Progenitor cell of endocrine pancreas (in vitro differentiated cells): ENCODE data around the gene NMB. TPM values are rescaled to one million over a fixed set of nuclear protein-coding genes. Genes with fewer than 3 reads are reported as not detected.
A peak's percentile ranks its signal among the peaks of the same experiment; 100 is the strongest.

Experiments
- DNase-seq: peaks from one replicate; pipeline ENCODE4 v3.0.0; 2021; ENCODE audit warnings: low spot score; ENCODE audit not compliant: unreplicated experiment
- H3K27ac Mint-ChIP-seq: 2 replicates; pipeline ENCODE4 v1.8.0; 2021; ENCODE audit warnings: mild to moderate bottlenecking, moderate library complexity, mixed read lengths
- H3K27me3 Mint-ChIP-seq: 2 replicates; pipeline ENCODE4 v1.8.0; 2021; ENCODE audit warnings: mixed read lengths
- H3K36me3 Mint-ChIP-seq: 2 replicates; pipeline ENCODE4 v1.8.0; 2022; ENCODE audit warnings: mixed read lengths; ENCODE audit not compliant: insufficient read depth
- H3K4me1 Mint-ChIP-seq: 2 replicates; pipeline ENCODE4 v1.8.0; 2021; ENCODE audit warnings: low read depth, mixed read lengths
- H3K4me3 Mint-ChIP-seq: 2 replicates; pipeline ENCODE4 v1.8.0; 2021; ENCODE audit warnings: low read depth, mild to moderate bottlenecking, moderate library complexity, mixed read lengths
- H3K9me3 Mint-ChIP-seq: 2 replicates; pipeline ENCODE4 v1.8.0; 2021; ENCODE audit warnings: low read depth, mixed read lengths
- CTCF ChIP-seq: fragments of 200-600 bp; sonication (generic); IDR thresholded peaks from one replicate; pipeline ENCODE4 v1.5.0; 2021; ENCODE audit warnings: antibody characterized with exemption, mild to moderate bottlenecking; ENCODE audit not compliant: unreplicated experiment
- total RNA-seq: library from RNA; stranded (reverse); gene quantifications from 2 replicates; pipeline ENCODE4 v1.2.1, GENCODE V29; 2021

The NMB gene
- total RNA-seq, 1 donor from 2014 or later = 6.1 TPM

- Mint-ChIP-seq H3K9me3 (peaks cover 27% of the 10 kb centered on the region), H3K27ac (peak overlapping the region; percentile 87), H3K27me3 (no peaks in the 10 kb centered on the region), H3K36me3 (peaks cover 49% of the 10 kb centered on the region), H3K4me3 (no peak overlapping the region), H3K4me1 (no peaks in the 10 kb centered on the region)
- no peak for DNase-seq
- TF ChIP-seq CTCF = no peak
These were observed 32.9 kb downstream of the NMB start for GRCh38 chr15:84625123-84625522.

DNA sequence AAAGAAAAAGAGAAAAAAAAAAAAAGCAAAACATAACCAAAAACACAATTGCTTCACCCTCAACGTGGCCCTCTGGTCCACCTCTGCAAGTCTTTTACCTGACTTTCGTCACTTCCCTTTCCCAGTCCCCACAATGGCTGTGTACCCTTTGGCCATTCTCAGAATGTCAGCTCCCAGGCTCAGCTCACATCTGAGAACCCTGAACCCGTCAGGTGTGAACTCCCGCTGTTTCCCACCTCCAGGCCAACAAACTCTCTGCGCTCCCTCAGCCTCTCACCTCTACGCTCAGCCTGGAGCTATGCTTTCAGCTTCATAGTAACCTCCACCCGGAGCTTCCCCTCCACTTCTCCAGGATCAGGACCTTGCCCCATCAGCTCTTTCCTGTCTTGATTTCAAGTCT lies 33.6 kb downstream of the NMB start:
- no peak for DNase-seq
- no peaks in the 10 kb centered on the region for H3K4me1 Mint-ChIP-seq
- peak overlapping the region; percentile 87 for H3K27ac Mint-ChIP-seq
- H3K4me3 Mint-ChIP-seq = no peak overlapping the region
- H3K9me3 Mint-ChIP-seq = peaks cover 33% of the 10 kb centered on the region
- TF ChIP-seq CTCF = no peak
- H3K27me3 Mint-ChIP-seq = no peaks in the 10 kb centered on the region
- peaks cover 56% of the 10 kb centered on the region for H3K36me3 Mint-ChIP-seq

DNA sequence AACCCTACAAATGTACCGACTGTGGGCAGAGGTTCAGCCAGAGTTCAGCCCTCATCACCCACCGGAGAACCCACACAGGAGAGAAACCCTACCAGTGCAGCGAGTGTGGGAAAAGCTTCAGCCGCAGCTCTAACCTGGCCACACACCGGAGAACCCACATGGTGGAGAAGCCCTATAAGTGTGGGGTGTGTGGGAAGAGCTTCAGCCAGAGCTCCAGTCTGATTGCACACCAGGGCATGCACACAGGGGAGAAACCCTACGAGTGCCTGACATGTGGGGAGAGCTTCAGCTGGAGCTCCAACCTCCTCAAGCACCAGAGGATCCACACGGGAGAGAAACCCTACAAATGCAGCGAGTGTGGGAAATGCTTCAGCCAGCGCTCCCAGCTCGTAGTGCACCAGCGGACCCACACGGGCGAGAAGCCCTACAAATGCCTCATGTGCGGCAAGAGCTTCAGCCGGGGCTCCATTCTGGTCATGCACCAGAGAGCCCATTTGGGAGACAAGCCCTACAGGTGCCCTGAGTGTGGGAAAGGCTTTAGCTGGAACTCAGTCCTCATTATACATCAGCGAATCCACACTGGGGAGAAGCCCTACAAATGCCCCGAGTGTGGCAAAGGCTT lies 36.5 kb downstream of the NMB start:
- TF ChIP-seq CTCF = no peak
- no peak overlapping the region for H3K4me3 Mint-ChIP-seq
- no peak for DNase-seq
- H3K4me1 Mint-ChIP-seq = no peaks in the 10 kb centered on the region
- H3K36me3 Mint-ChIP-seq = peaks cover 74% of the 10 kb centered on the region
- H3K27me3 Mint-ChIP-seq = no peaks in the 10 kb centered on the region
- peaks cover 34% of the 10 kb centered on the region for H3K9me3 Mint-ChIP-seq
- H3K27ac Mint-ChIP-seq = peak overlapping the region; percentile 84

GRCh38 chr15:84620626-84621025 lies 37.4 kb downstream of the NMB start:
- peaks cover 36% of the 10 kb centered on the region for H3K9me3 Mint-ChIP-seq
- H3K27me3 Mint-ChIP-seq = no peaks in the 10 kb centered on the region

DNA sequence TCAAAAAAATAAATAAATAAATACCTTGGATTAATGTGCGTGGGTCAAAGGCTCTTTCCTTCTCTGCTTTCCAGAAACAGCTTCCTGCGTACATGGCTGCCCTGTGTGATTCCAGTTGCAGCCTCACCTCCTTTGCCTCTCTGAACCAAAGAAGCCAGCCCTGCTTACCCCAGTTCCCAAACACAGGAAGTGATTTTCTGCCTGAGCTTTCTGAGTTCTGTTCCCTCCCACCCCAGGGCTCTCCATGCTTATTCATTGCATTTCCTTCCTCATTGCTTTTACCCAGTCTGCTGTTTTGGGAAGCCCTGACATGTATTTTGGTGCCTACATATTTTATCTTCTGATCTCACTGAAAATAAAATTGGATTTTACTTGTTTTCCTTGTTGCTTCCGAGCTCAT lies 41.8 kb downstream of the NMB start:
- no peak overlapping the region for H3K27ac Mint-ChIP-seq
- no peak for TF ChIP-seq CTCF
- no peaks in the 10 kb centered on the region for H3K27me3 Mint-ChIP-seq
- no peak for DNase-seq
- no peak overlapping the region for H3K4me3 Mint-ChIP-seq
- peaks cover 22% of the 10 kb centered on the region for H3K9me3 Mint-ChIP-seq
- H3K36me3 Mint-ChIP-seq = peaks cover 64% of the 10 kb centered on the region
- H3K4me1 Mint-ChIP-seq = no peaks in the 10 kb centered on the region

More at GRCh38 chr15:84620626-84621025, 37.4 kb downstream of the NMB start:
- no peak for DNase-seq
- Mint-ChIP-seq H3K4me1 (no peaks in the 10 kb centered on the region), H3K36me3 (peaks cover 75% of the 10 kb centered on the region), H3K27ac (peak overlapping the region; percentile 19), H3K4me3 (peak overlapping the region; percentile 37)
- no peak for TF ChIP-seq CTCF
